ENCODE results near the gene CCNF.

CCNF gene

GRCh38 chr16:2449118-2449517, 19.9 kb downstream of the CCNF start:
- no peak for TF ChIP-seq CTCF (IDR thresholded peaks at IDR 0.05; ENCODE audit: low read depth, low read length)
- no peak for DNase-seq (ENCODE audit: low read depth, low spot score)
- H3K4me3 ChIP-seq (ENCODE audit: low read depth, low read length), result no peak overlapping the region
- in situ Hi-C loops (cut with HindIII; ENCODE audit: low sequenced_read_pairs), result no loop called here

GRCh38 chr16:2450535-2450934, 21.3 kb downstream of the CCNF start:
- DNase-seq (ENCODE audit: low read depth, low spot score), result no peak
- H3K4me3 ChIP-seq (ENCODE audit: low read depth, low read length), result no peak overlapping the region
- no peak for TF ChIP-seq CTCF (IDR thresholded peaks at IDR 0.05; ENCODE audit: low read depth, low read length)
- in situ Hi-C loops (cut with HindIII; ENCODE audit: low sequenced_read_pairs), result no loop called here

DNA sequence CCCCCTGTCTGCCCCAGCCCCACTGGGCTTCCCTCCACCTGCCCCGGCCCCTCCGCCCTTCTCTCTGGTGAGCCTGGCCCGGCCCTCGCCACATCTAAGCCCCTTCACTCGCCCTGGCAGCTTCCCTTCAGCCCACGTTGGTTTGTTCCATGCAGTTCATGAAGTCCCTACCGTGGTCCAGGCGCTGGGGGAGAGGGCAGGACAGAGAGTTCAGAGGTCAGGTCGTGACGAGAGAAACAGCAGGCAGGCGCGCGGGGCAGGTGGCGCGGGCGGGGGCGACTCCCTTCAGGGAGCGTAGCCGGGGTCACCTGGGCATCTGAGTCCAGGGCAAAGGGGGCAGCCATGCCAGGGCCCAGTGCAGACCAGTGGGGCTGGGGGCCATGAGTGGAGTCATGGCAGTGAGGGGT, 21.7 kb downstream of the CCNF start:
- DNase-seq (ENCODE audit: low read depth, low spot score), result no peak
- TF ChIP-seq CTCF (IDR thresholded peaks at IDR 0.05; ENCODE audit: low read depth, low read length), result no peak
- no peak overlapping the region for H3K4me3 ChIP-seq (ENCODE audit: low read depth, low read length)
- in situ Hi-C loops (cut with HindIII; ENCODE audit: low sequenced_read_pairs), result no loop called here

- no peak for TF ChIP-seq CTCF (IDR thresholded peaks at IDR 0.05; ENCODE audit: low read depth, low read length)
- H3K4me3 ChIP-seq (ENCODE audit: low read depth, low read length), result no peak overlapping the region
- no peak for DNase-seq (ENCODE audit: low read depth, low spot score)
- in situ Hi-C loops (cut with HindIII; ENCODE audit: low sequenced_read_pairs), result no loop called here
These were observed 22.6 kb downstream of the CCNF start for GRCh38 chr16:2451851-2452320.

DNA sequence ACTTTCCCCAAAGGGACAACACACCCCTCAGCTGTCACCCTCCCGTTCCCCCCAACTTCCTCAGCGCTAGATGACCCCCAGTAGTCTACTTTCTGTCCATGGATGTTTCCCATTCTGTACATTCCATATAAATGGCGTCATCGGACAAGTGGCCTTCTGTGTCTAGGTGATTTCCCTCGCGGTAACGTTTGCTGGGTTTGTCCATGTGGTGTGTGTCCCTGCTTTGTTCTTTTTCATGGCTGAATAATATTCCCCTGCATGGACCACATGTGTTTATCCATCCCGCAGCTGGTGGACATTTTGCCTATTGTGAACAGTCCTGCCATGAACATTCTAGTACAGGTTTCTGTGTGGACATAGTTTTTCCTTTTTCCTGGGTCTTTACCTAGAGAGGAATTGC, 23.4 kb downstream of the CCNF start:
- no peak overlapping the region for H3K4me3 ChIP-seq (ENCODE audit: low read depth, low read length)
- no peak for TF ChIP-seq CTCF (IDR thresholded peaks at IDR 0.05; ENCODE audit: low read depth, low read length)
- in situ Hi-C loops (cut with HindIII; ENCODE audit: low sequenced_read_pairs), result no loop called here
- DNase-seq (ENCODE audit: low read depth, low spot score), result no peak

- in situ Hi-C loops (cut with HindIII; ENCODE audit: low sequenced_read_pairs), result no loop called here
- H3K4me3 ChIP-seq (ENCODE audit: low read depth, low read length), result no peak overlapping the region
- DNase-seq (ENCODE audit: low read depth, low spot score), result no peak
- TF ChIP-seq CTCF (IDR thresholded peaks at IDR 0.05; ENCODE audit: low read depth, low read length), result no peak
These were observed 26.0 kb downstream of the CCNF start for GRCh38 chr16:2455081-2455845.
